ENCODE results near the gene HERC2.

- TF ChIP-seq LEF1 (IDR thresholded peaks at IDR 0.05) (no peak), RBFOX2 (IDR thresholded peaks at IDR 0.05; ENCODE audit: low read depth, low read length) (no peak), GATA2 (CRISPR knock-in tag; IDR thresholded peaks at IDR 0.05) (no peak), EWSR1 (IDR thresholded peaks at IDR 0.05; ENCODE audit: borderline replicate concordance, low read depth, partially characterized antibody) (no peak), ELF1 (tag; IDR thresholded peaks at IDR 0.05) (no peak), ZNF79 (CRISPR knock-in tag; IDR thresholded peaks at IDR 0.05; ENCODE audit: low read depth) (no peak)
- TF ChIP-seq, protein P1, sequence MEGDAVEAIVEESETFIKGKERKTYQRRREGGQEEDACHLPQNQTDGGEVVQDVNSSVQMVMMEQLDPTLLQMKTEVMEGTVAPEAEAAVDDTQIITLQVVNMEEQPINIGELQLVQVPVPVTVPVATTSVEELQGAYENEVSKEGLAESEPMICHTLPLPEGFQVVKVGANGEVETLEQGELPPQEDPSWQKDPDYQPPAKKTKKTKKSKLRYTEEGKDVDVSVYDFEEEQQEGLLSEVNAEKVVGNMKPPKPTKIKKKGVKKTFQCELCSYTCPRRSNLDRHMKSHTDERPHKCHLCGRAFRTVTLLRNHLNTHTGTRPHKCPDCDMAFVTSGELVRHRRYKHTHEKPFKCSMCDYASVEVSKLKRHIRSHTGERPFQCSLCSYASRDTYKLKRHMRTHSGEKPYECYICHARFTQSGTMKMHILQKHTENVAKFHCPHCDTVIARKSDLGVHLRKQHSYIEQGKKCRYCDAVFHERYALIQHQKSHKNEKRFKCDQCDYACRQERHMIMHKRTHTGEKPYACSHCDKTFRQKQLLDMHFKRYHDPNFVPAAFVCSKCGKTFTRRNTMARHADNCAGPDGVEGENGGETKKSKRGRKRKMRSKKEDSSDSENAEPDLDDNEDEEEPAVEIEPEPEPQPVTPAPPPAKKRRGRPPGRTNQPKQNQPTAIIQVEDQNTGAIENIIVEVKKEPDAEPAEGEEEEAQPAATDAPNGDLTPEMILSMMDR (IDR thresholded peaks at IDR 0.05 in 2 of 3, conservative IDR thresholded peaks at IDR 0.05 in 1 of 3; ENCODE audit: insufficient read depth in 2 of 3, low read depth in 1 of 3, low read length in 3 of 3), result no peak
Observed at GRCh38 chr15:28167042-28167441, 154.9 kb downstream of the HERC2 start.
